ENCODE data around the gene FOXF1.
A peak's percentile ranks its signal among the peaks of the same experiment; 100 is the strongest.

- peak; percentile 95 for TF ChIP-seq EZH2 (IDR thresholded peaks at IDR 0.05; ENCODE audit: insufficient read depth, poor library complexity, severe bottlenecking)
- no peak for TF ChIP-seq EZH2phosphoT487 (IDR thresholded peaks at IDR 0.05; ENCODE audit: insufficient read depth, low read depth)
These were observed 5.8 kb upstream of the FOXF1 start for GRCh38 chr16:86504315-86505184.
